Mesodermal cell (in vitro differentiated cells): ENCODE data around the gene CLTA.
A peak's percentile ranks its signal among the peaks of the same experiment; 100 is the strongest.
"Not testable (repeated sequence)": the region's sequence is repeated elsewhere in the genome, so short reads cannot be mapped to it uniquely, and the experiment has no call there.

ENCODE experiments used
- H3K27ac ChIP-seq: 2 replicates; pipeline ENCODE4 v1.7.0; 2013; ENCODE audit warnings: mild to moderate bottlenecking, low read depth, low read length, moderate library complexity; ENCODE audit not compliant: severe bottlenecking
- H3K36me3 ChIP-seq: 2 replicates; pipeline ENCODE4 v1.7.1; 2013; ENCODE audit warnings: mild to moderate bottlenecking, low read length, moderate library complexity; ENCODE audit not compliant: control insufficient read depth, insufficient read depth
- H3K4me1 ChIP-seq: one replicate; pipeline ENCODE4 v1.7.1; 2013; ENCODE audit warnings: mild to moderate bottlenecking, low read length; ENCODE audit not compliant: insufficient read depth, control insufficient read depth, poor library complexity, severe bottlenecking
- H3K4me3 ChIP-seq: 2 replicates; pipeline ENCODE4 v1.7.0; 2013; ENCODE audit warnings: low read length, control low read depth, mild to moderate bottlenecking; ENCODE audit not compliant: insufficient read depth, poor library complexity, severe bottlenecking; ENCODE audit errors: extremely low read depth
- H3K9me3 ChIP-seq: 2 replicates; pipeline ENCODE4 v1.7.1; 2013; ENCODE audit warnings: mild to moderate bottlenecking, low read length, moderate library complexity; ENCODE audit not compliant: control insufficient read depth
- WGBS, 2 experiments: methylation state at CpG; one replicate each; pipeline ENCODE4 v1.1.5; 2013; ENCODE audit warnings: missing lambda C conversion rate in 2 of 2; ENCODE audit not compliant: insufficient coverage in 2 of 2; 5-methylcytosine and 5-hydroxymethylcytosine counted together

Gene CLTA

GRCh38 chr9:36159509-36159908 lies 31.2 kb upstream of the CLTA start:
- H3K9me3 ChIP-seq, H3K27ac ChIP-seq, H3K4me3 ChIP-seq: not testable (repeated sequence)
- peaks cover 39% of the 10 kb centered on the region for H3K36me3 ChIP-seq
- WGBS, 2 experiments, result 94 to 95% methylated on average over 2 to 4 of the region's 4 CpGs
- peaks cover 25% of the 10 kb centered on the region for H3K4me1 ChIP-seq

GRCh38 chr9:36160126-36160525 lies 30.6 kb upstream of the CLTA start:
- Histone ChIP-seq H3K36me3 (peaks cover 34% of the 10 kb centered on the region), H3K4me1 (peaks cover 28% of the 10 kb centered on the region)
- not testable (repeated sequence) for H3K4me3 ChIP-seq, H3K9me3 ChIP-seq, H3K27ac ChIP-seq
- WGBS, 2 experiments, result 85 to 89% methylated on average over 9 of the region's 11 CpGs

GRCh38 chr9:36161187-36161586 lies 29.5 kb upstream of the CLTA start:
- Histone ChIP-seq H3K36me3 (peaks cover 24% of the 10 kb centered on the region), H3K4me1 (peaks cover 31% of the 10 kb centered on the region), H3K4me3 (no peak overlapping the region), H3K9me3 (peaks cover 5% of the 10 kb centered on the region), H3K27ac (no peak overlapping the region)
- WGBS, 2 experiments, result 100% methylated on average over 2 of the region's 2 CpGs; no CpG with 5 or more reads in 1 of the 2 experiments

DNA sequence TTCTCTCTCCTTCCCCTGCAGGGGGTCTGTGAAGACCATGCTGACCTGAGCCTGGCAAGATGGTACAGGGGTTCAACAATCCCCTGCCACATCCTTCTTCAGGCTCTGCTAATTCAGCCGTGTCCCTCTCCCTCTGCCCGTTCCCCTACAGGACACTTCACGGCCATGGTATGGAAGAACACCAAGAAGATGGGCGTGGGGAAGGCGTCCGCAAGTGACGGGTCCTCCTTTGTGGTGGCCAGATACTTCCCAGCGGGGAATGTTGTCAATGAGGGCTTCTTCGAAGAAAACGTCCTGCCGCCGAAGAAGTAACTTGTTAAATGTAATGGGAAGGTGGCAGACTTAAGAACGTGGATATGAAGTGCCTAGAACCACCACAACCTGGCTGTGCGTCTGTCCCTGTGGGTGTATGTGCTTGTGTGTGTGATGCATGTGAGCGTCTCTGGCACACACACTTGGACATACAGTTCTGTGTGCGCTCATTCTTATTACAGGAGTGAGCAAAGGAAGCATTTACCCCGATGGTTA lies 28.4 kb upstream of the CLTA start:
- H3K4me3 ChIP-seq, result no peak overlapping the region
- peaks cover 19% of the 10 kb centered on the region for H3K36me3 ChIP-seq
- 78 to 85% methylated on average over 9 to 15 of the region's 17 CpGs for WGBS, 2 experiments
- no peaks in the 10 kb centered on the region for H3K9me3 ChIP-seq
- peaks cover 31% of the 10 kb centered on the region for H3K4me1 ChIP-seq
- H3K27ac ChIP-seq, result peak overlapping the region; percentile 98

- Histone ChIP-seq H3K4me1 (peaks cover 31% of the 10 kb centered on the region), H3K36me3 (peaks cover 10% of the 10 kb centered on the region), H3K9me3 (no peaks in the 10 kb centered on the region), H3K4me3 (no peak overlapping the region), H3K27ac (peak overlapping the region; percentile 98)
- WGBS, 2 experiments, result 16 to 17% methylated on average over 3 to 7 of the region's 9 CpGs
Measured at GRCh38 chr9:36163049-36163785, 27.5 kb upstream of the CLTA start.

GRCh38 chr9:36163786-36164170 lies 26.9 kb upstream of the CLTA start:
- Histone ChIP-seq H3K4me3 (no peak overlapping the region), H3K4me1 (peaks cover 31% of the 10 kb centered on the region)
- WGBS, 2 experiments, result 72 to 78% methylated on average over 3 to 4 of the region's 4 CpGs

DNA sequence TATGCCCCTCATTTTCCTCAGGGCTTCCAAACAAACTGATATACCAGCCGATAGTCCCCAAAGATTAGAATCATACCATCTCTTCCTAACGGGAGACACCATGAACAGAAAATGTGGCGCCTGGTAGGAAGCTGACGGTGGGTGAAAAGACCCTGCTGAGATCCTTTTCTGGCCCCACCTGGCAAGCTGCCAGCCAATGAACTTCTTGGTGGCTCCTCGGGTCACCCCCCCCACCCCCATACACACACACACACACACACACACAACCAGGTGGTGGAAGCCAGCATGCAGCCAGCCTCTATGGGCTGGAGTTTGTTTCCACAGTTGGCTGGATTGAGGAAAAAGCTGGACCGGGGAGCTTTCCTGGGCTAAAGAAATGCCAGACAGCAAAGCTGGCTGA lies 26.3 kb upstream of the CLTA start:
- H3K36me3 ChIP-seq, result peaks cover 7% of the 10 kb centered on the region
- no peak overlapping the region for H3K4me3 ChIP-seq
- no peak overlapping the region for H3K27ac ChIP-seq
- peaks cover 34% of the 10 kb centered on the region for H3K4me1 ChIP-seq
- no peaks in the 10 kb centered on the region for H3K9me3 ChIP-seq
- WGBS, 2 experiments, result 88 to 90% methylated on average over 4 to 5 of the region's 6 CpGs

More at GRCh38 chr9:36163786-36164170, 26.9 kb upstream of the CLTA start:
- Histone ChIP-seq H3K27ac (peak overlapping the region; percentile 98), H3K36me3 (peaks cover 7% of the 10 kb centered on the region), H3K9me3 (no peaks in the 10 kb centered on the region)

DNA sequence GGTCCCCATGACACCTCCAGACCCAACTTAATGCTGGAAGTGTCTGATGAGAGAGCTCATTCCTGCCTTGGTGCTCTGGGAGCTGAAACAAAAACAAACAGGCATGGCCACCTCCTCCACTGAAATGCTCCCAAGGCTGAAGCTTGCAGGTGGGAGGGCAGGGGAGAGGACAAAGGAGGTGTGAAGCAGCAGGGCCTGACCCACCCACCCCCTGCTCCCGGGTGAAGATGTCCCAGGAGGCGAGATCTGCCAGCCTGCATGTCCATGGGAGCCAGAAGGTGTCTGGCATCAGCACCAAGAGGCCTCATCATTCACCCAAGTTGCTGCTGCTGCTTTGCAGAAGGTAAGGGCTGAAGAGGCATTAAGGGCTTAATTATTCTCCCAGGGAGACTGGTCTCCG lies 25.7 kb upstream of the CLTA start:
- Histone ChIP-seq H3K9me3 (no peaks in the 10 kb centered on the region), H3K4me1 (peaks cover 34% of the 10 kb centered on the region), H3K4me3 (no peak overlapping the region), H3K27ac (no peak overlapping the region), H3K36me3 (peaks cover 5% of the 10 kb centered on the region)
- WGBS, 2 experiments, result 56 to 63% methylated on average over 3 of the region's 3 CpGs

GRCh38 chr9:36165826-36166167 lies 24.9 kb upstream of the CLTA start:
- no peak overlapping the region for H3K27ac ChIP-seq
- no peaks in the 10 kb centered on the region for H3K36me3 ChIP-seq
- 80 to 86% methylated on average over 7 to 11 of the region's 12 CpGs for WGBS, 2 experiments
- no peak overlapping the region for H3K4me3 ChIP-seq
- no peaks in the 10 kb centered on the region for H3K9me3 ChIP-seq
- peaks cover 34% of the 10 kb centered on the region for H3K4me1 ChIP-seq

GRCh38 chr9:36166168-36166927 lies 24.4 kb upstream of the CLTA start:
- 16 to 19% methylated on average over 33 to 40 of the region's 58 CpGs for WGBS, 2 experiments
- Histone ChIP-seq H3K4me3 (no peak overlapping the region), H3K9me3 (no peaks in the 10 kb centered on the region), H3K4me1 (peaks cover 33% of the 10 kb centered on the region), H3K27ac (no peak overlapping the region), H3K36me3 (no peaks in the 10 kb centered on the region)

DNA sequence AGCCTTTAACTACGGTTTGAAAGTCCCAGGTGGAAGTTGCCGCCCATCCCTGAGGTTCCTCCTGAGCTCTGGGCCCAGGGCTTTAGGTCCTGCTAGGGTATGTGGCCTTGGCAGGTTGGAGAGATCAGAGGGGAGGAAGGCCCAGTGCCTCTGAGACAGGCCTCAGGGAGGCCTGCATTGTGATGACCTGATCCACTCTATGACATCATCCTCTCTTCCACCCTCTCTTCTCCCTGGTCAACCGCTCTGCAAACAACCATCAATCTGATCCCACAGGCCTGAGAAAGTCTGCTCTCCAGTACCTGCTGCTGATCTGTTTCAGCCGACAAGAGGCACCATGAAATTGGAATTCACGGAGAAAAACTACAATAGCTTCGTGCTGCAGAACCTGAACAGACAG lies 21.6 kb upstream of the CLTA start, which contains the start of gene CCIN:
Gene CCIN (plus strand): TSS at position 223 of the 400 bp plus-strand sequence. CDS start 115 bp downstream, at position 338.
- 93 to 94% methylated on average over 6 of the region's 6 CpGs for WGBS, 2 experiments
- Histone ChIP-seq H3K4me3 (no peak within 1 kb of the TSS), H3K4me1 (peaks cover 10% of the 10 kb centered on the region), H3K27ac (no peak within 1 kb of the TSS), H3K9me3 (no peaks in the 10 kb centered on the region), H3K36me3 (no peaks in the 10 kb centered on the region)
